ENCODE results near the gene GDI1. TPM values are rescaled to one million over a fixed set of nuclear protein-coding genes. Genes with fewer than 3 reads are reported as not detected.
A peak's percentile ranks its signal among the peaks of the same experiment; 100 is the strongest.

GDI1 gene
- total and polyA plus RNA-seq, 9 of the 15 experiments (the other 6 are each of a cell fraction or from before 2014, with no cell fraction given) = 0.97 to 82.6 (median 37.5) TPM

GRCh38 chrX:154397888-154398667 is 38.9 kb upstream of the GDI1 start, which contains the start of gene RPL10 (continued):
- TF ChIP-seq MGA (IDR thresholded peaks at IDR 0.05) (peak; percentile 88), HOXB6 (CRISPR knock-in tag; IDR thresholded peaks at IDR 0.05; ENCODE audit: borderline replicate concordance) (no peak), L3MBTL2 (IDR thresholded peaks at IDR 0.05) (peak; percentile 91), HNRNPL (IDR thresholded peaks at IDR 0.05; ENCODE audit: low read depth, low read length) (peak; percentile 30), PHF21A (IDR thresholded peaks at IDR 0.05; ENCODE audit: borderline replicate concordance, low read depth) (peak; percentile 20; the same call in 1 of the 2 replicates), TAF15 (IDR thresholded peaks at IDR 0.05; ENCODE audit: low read depth, low read length) (no peak), TSHZ1 (CRISPR knock-in tag; IDR thresholded peaks at IDR 0.05) (no peak), BRCA1 (IDR thresholded peaks at IDR 0.05) (no peak), BRCA1 (CRISPR knock-in tag; IDR thresholded peaks at IDR 0.05) (no peak), TOE1 (IDR thresholded peaks at IDR 0.05; ENCODE audit: borderline replicate concordance) (no peak), TOE1 (CRISPR knock-in tag; IDR thresholded peaks at IDR 0.05; ENCODE audit: borderline replicate concordance, low read depth) (peak; percentile 92; the same call in 1 of the 2 replicates), KAT8 (IDR thresholded peaks at IDR 0.05; ENCODE audit: low read depth) (no peak)
